T-helper 17 cell (primary cell): ENCODE data around the gene PACSIN1. TPM values are rescaled to one million over a fixed set of nuclear protein-coding genes. Genes with fewer than 3 reads are reported as not detected.
"Not testable (repeated sequence)": the region's sequence is repeated elsewhere in the genome, so short reads cannot be mapped to it uniquely, and the experiment has no call there.

Source experiments
- ATAC-seq: fragments of 150-1000 bp; cut with Tn5 transposase; 2 replicates; pipeline ENCODE4 v1.10.0; 2021; ENCODE audit warnings: mild to moderate bottlenecking, moderate library complexity
- DNase-seq, 3 donors: peaks; one replicate each; pipeline versions ENCODE4 v3.0.0 to v3.0.0-alpha.2; 2020 to 2021
- H3K9me3 ChIP-seq: one replicate; pipeline ENCODE4 v1.7.0; 2013; ENCODE audit warnings: low read length, mild to moderate bottlenecking; ENCODE audit not compliant: control insufficient read depth, poor library complexity, severe bottlenecking
- H3K27ac Mint-ChIP-seq: one replicate; pipeline ENCODE4 v1.8.0; 2022; ENCODE audit warnings: mild to moderate bottlenecking, moderate library complexity, mixed read lengths
- H3K27me3 Mint-ChIP-seq: one replicate; pipeline ENCODE4 v1.8.0; 2022; ENCODE audit warnings: mixed read lengths
- H3K36me3 Mint-ChIP-seq: one replicate; pipeline ENCODE4 v1.8.0; 2022; ENCODE audit warnings: low read depth, mixed read lengths
- H3K4me1 Mint-ChIP-seq: one replicate; pipeline ENCODE4 v1.8.0; 2022; ENCODE audit warnings: mild to moderate bottlenecking, mixed read lengths
- H3K4me3 Mint-ChIP-seq: one replicate; pipeline ENCODE4 v1.8.0; 2022; ENCODE audit warnings: mild to moderate bottlenecking, moderate library complexity, mixed read lengths
- total RNA-seq, 4 donors: library from RNA in 2 of 4; stranded (reverse) in 2 of 4; gene quantifications; one replicate each; pipeline ENCODE4 v1.2.3 and lab custom pipeline; 2022 to 2026

PACSIN1 gene
- total RNA-seq, 2 donors from 2014 or later = 0.40 to 0.50 TPM

- no peak for ATAC-seq
- Mint-ChIP-seq H3K27me3 (peaks cover 17% of the 10 kb centered on the region), H3K27ac (peak overlapping the region; percentile 29)
Measured at GRCh38 chr6:34463849-34464248, 2.0 kb upstream of the PACSIN1 start.

GRCh38 chr6:34466242-34467185, 638 bp downstream of the PACSIN1 start:
- H3K4me3 Mint-ChIP-seq = peak overlapping the region; percentile 25
- no peaks in the 10 kb centered on the region for H3K9me3 ChIP-seq
- no peak for ATAC-seq
- H3K27me3 Mint-ChIP-seq = peaks cover 26% of the 10 kb centered on the region
- peaks cover 3% of the 10 kb centered on the region for H3K36me3 Mint-ChIP-seq
- peaks cover 7% of the 10 kb centered on the region for H3K4me1 Mint-ChIP-seq
- DNase-seq = no peak
- H3K27ac Mint-ChIP-seq = no peak overlapping the region

More at GRCh38 chr6:34463849-34464248, 2.0 kb upstream of the PACSIN1 start:
- DNase-seq = no peak
- H3K9me3 ChIP-seq = no peaks in the 10 kb centered on the region
- Mint-ChIP-seq H3K36me3 (peaks cover 1% of the 10 kb centered on the region), H3K4me3 (peak overlapping the region; percentile 7), H3K4me1 (peaks cover 6% of the 10 kb centered on the region)

- DNase-seq (no peak), ATAC-seq (no peak)
- no peaks in the 10 kb centered on the region for H3K9me3 ChIP-seq
- Mint-ChIP-seq H3K27me3 (peaks cover 19% of the 10 kb centered on the region), H3K27ac (no peak overlapping the region), H3K36me3 (peaks cover 3% of the 10 kb centered on the region), H3K4me3 (no peak overlapping the region), H3K4me1 (peaks cover 7% of the 10 kb centered on the region)
Measured at GRCh38 chr6:34468378-34468892, 2.6 kb downstream of the PACSIN1 start.

- DNase-seq (no peak), ATAC-seq (no peak)
- Mint-ChIP-seq H3K27ac (peak overlapping the region; percentile 14), H3K36me3 (peaks cover 6% of the 10 kb centered on the region), H3K27me3 (peaks cover 19% of the 10 kb centered on the region), H3K4me1 (peaks cover 7% of the 10 kb centered on the region), H3K4me3 (no peak overlapping the region)
- no peaks in the 10 kb centered on the region for H3K9me3 ChIP-seq
Measured at GRCh38 chr6:34469499-34469898, 3.6 kb downstream of the PACSIN1 start.

- no peaks in the 10 kb centered on the region for H3K9me3 ChIP-seq
- Mint-ChIP-seq H3K27me3 (peaks cover 13% of the 10 kb centered on the region), H3K4me3 (no peak overlapping the region), H3K4me1 (peaks cover 2% of the 10 kb centered on the region), H3K27ac (no peak overlapping the region), H3K36me3 (peaks cover 10% of the 10 kb centered on the region)
- DNase-seq (no peak), ATAC-seq (no peak)
Measured at GRCh38 chr6:34472425-34472824, 6.5 kb downstream of the PACSIN1 start.

GRCh38 chr6:34473967-34474366, 8.1 kb downstream of the PACSIN1 start:
- no peak overlapping the region for H3K27ac Mint-ChIP-seq
- H3K9me3 ChIP-seq = no peaks in the 10 kb centered on the region
- peaks cover 8% of the 10 kb centered on the region for H3K36me3 Mint-ChIP-seq
- H3K4me1 Mint-ChIP-seq = no peaks in the 10 kb centered on the region
- DNase-seq (no peak), ATAC-seq (no peak)
- H3K27me3 Mint-ChIP-seq = peaks cover 8% of the 10 kb centered on the region
- H3K4me3 Mint-ChIP-seq = no peak overlapping the region

- Mint-ChIP-seq H3K4me3 (no peak overlapping the region), H3K4me1 (no peaks in the 10 kb centered on the region), H3K27me3 (no peaks in the 10 kb centered on the region), H3K27ac (no peak overlapping the region), H3K36me3 (peaks cover 6% of the 10 kb centered on the region)
- ATAC-seq = no peak
- no peaks in the 10 kb centered on the region for H3K9me3 ChIP-seq
- no peak for DNase-seq
Measured at GRCh38 chr6:34474754-34475153, 8.9 kb downstream of the PACSIN1 start.

GRCh38 chr6:34475238-34475682, 9.4 kb downstream of the PACSIN1 start:
- no peaks in the 10 kb centered on the region for H3K27me3 Mint-ChIP-seq
- DNase-seq (no peak), ATAC-seq (no peak)
- no peaks in the 10 kb centered on the region for H3K9me3 ChIP-seq
- H3K36me3 Mint-ChIP-seq = peaks cover 6% of the 10 kb centered on the region
- no peak overlapping the region for H3K27ac Mint-ChIP-seq
- H3K4me1 Mint-ChIP-seq = no peaks in the 10 kb centered on the region
- no peak overlapping the region for H3K4me3 Mint-ChIP-seq

GRCh38 chr6:34475767-34476328, 10.0 kb downstream of the PACSIN1 start:
- no peak for DNase-seq
- Mint-ChIP-seq H3K27ac (no peak overlapping the region), H3K4me1 (no peaks in the 10 kb centered on the region), H3K4me3 (no peak overlapping the region), H3K36me3 (peaks cover 6% of the 10 kb centered on the region), H3K27me3 (no peaks in the 10 kb centered on the region)
- H3K9me3 ChIP-seq = no peaks in the 10 kb centered on the region
- ATAC-seq = no peak

- H3K4me3 Mint-ChIP-seq = no peak overlapping the region
- H3K36me3 Mint-ChIP-seq = peaks cover 6% of the 10 kb centered on the region
- H3K27ac Mint-ChIP-seq = no peak overlapping the region
- H3K9me3 ChIP-seq = no peaks in the 10 kb centered on the region
- no peak for DNase-seq
- ATAC-seq = no peak
- H3K27me3 Mint-ChIP-seq = no peaks in the 10 kb centered on the region
- H3K4me1 Mint-ChIP-seq = no peaks in the 10 kb centered on the region
Measured at GRCh38 chr6:34476447-34476846, 10.6 kb downstream of the PACSIN1 start.

GRCh38 chr6:34476921-34477320, 11.0 kb downstream of the PACSIN1 start:
- DNase-seq (no peak), ATAC-seq (no peak)
- no peak overlapping the region for H3K27ac Mint-ChIP-seq
- no peak overlapping the region for H3K4me3 Mint-ChIP-seq
- no peaks in the 10 kb centered on the region for H3K4me1 Mint-ChIP-seq
- H3K9me3 ChIP-seq = no peaks in the 10 kb centered on the region
- H3K36me3 Mint-ChIP-seq = peaks cover 6% of the 10 kb centered on the region
- no peaks in the 10 kb centered on the region for H3K27me3 Mint-ChIP-seq

GRCh38 chr6:34478796-34479195, 12.9 kb downstream of the PACSIN1 start:
- H3K27ac Mint-ChIP-seq = no peak overlapping the region
- no peak overlapping the region for H3K4me3 Mint-ChIP-seq
- H3K36me3 Mint-ChIP-seq = peaks cover 6% of the 10 kb centered on the region
- H3K27me3 Mint-ChIP-seq = no peaks in the 10 kb centered on the region
- no peaks in the 10 kb centered on the region for H3K4me1 Mint-ChIP-seq
- no peak for ATAC-seq
- no peak for DNase-seq
- no peaks in the 10 kb centered on the region for H3K9me3 ChIP-seq

- not testable (repeated sequence) for H3K36me3 Mint-ChIP-seq, H3K27ac Mint-ChIP-seq, H3K4me3 Mint-ChIP-seq, ATAC-seq, DNase-seq, H3K27me3 Mint-ChIP-seq, H3K9me3 ChIP-seq
- H3K4me1 Mint-ChIP-seq = peaks cover 25% of the 10 kb centered on the region
Measured at GRCh38 chr6:34483781-34484180, 17.9 kb downstream of the PACSIN1 start.
